Measurements from ENCODE around the gene CACNA1C.
"Not testable (repeated sequence)": the region's sequence is repeated elsewhere in the genome, so short reads cannot be mapped to it uniquely, and the experiment has no call there.

CACNA1C gene

DNA sequence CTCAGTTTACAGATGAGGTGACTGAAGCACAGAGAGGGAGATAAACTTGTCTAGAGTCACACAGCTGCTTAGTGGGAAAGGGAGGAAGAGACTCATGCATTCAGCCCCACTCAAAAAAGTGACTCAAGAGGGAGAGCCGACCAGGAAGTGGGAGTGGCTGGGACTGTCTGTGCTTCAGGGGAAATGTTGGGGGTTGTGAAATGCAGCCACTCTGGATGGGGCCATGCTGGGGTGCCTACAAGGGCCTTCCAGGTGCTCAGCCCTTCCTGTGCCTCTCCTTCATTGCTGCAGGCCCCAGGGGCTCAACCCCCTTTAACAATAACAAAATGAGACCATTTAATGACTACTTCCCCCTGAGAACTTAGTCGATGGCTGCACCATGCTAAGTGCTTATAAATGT lies 41.8 kb downstream of the CACNA1C start:
- Histone ChIP-seq H3K4me1 (ENCODE audit: control insufficient read depth in 2 of 2, insufficient read depth in 2 of 2, low read length in 2 of 2) (no peaks in the 10 kb centered on the region), H3K36me3 (ENCODE audit: control insufficient read depth in 2 of 2, insufficient read depth in 2 of 2, low read length in 2 of 2) (no peaks in the 10 kb centered on the region), H3K4me3 (ENCODE audit: low read length in 2 of 2) (no peak overlapping the region), H3K9ac (ENCODE audit: low read depth in 1 of 2, low read length in 2 of 2) (no peak overlapping the region), H3K27me3 (ENCODE audit: control insufficient read depth in 2 of 2, insufficient read depth in 2 of 2, low read length in 2 of 2) (no peaks in the 10 kb centered on the region), H3K9me3 (ENCODE audit: control insufficient read depth in 2 of 2, low read length in 2 of 2) (no peaks in the 10 kb centered on the region), H3K27ac (ENCODE audit: low read depth in 2 of 2, low read length in 2 of 2) (no peak overlapping the region)

DNA sequence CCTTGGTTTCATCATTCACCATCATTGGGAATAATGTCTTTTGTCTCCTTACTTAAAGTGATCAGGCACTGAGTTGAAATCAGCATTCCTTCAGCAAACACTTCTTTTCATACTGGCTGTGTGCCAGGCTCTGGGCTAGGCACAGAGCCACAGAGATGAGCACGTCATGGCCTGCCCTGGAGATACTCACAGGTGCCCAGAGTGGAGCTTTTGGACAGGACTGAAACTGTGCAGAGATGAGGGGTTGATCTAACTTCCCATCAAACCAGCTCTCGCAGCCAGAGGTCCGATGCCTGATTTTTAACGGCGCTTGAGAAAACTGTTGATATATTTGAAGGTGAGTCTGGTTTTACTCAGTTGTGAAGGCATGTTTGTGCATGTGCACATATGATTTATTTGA lies 43.1 kb downstream of the CACNA1C start:
- Histone ChIP-seq H3K27ac (ENCODE audit: low read depth in 2 of 2, low read length in 2 of 2) (no peak overlapping the region), H3K4me1 (ENCODE audit: control insufficient read depth in 2 of 2, insufficient read depth in 2 of 2, low read length in 2 of 2) (no peaks in the 10 kb centered on the region), H3K4me3 (ENCODE audit: low read length in 2 of 2) (no peak overlapping the region), H3K9ac (ENCODE audit: low read depth in 1 of 2, low read length in 2 of 2) (no peak overlapping the region), H3K9me3 (ENCODE audit: control insufficient read depth in 2 of 2, low read length in 2 of 2) (no peaks in the 10 kb centered on the region), H3K27me3 (ENCODE audit: control insufficient read depth in 2 of 2, insufficient read depth in 2 of 2, low read length in 2 of 2) (no peaks in the 10 kb centered on the region), H3K36me3 (ENCODE audit: control insufficient read depth in 2 of 2, insufficient read depth in 2 of 2, low read length in 2 of 2) (no peaks in the 10 kb centered on the region)

DNA sequence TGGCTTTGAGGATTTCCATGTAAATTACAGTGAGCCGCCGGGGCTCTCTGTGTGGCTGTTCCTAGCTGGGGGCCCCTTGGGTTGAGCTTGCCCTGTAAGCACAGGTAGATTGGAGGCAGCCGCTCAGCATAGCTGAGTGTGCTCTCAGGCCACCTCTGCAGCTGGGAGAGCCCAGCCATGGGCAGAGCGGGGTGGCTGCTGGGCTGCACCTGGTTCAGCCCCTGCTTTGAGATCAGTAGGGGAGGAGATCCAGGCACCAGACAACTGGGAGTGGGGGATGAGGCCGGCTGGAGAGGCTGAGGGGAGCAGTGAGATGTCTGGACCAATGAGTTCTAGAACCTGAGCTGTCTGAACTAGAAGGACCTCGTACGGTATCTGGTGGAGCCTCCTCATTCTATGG lies 44.8 kb downstream of the CACNA1C start:
- no peaks in the 10 kb centered on the region for H3K36me3 ChIP-seq (ENCODE audit: control insufficient read depth in 2 of 2, insufficient read depth in 2 of 2, low read length in 2 of 2)
- H3K9ac ChIP-seq (ENCODE audit: low read depth in 1 of 2, low read length in 2 of 2): no peak overlapping the region
- H3K9me3 ChIP-seq (ENCODE audit: control insufficient read depth in 2 of 2, low read length in 2 of 2): no peaks in the 10 kb centered on the region
- H3K4me1 ChIP-seq (ENCODE audit: control insufficient read depth in 2 of 2, insufficient read depth in 2 of 2, low read length in 2 of 2): no peaks in the 10 kb centered on the region
- no peaks in the 10 kb centered on the region for H3K27me3 ChIP-seq (ENCODE audit: control insufficient read depth in 2 of 2, insufficient read depth in 2 of 2, low read length in 2 of 2)
- no peak overlapping the region for H3K4me3 ChIP-seq (ENCODE audit: low read length in 2 of 2)
- H3K27ac ChIP-seq (ENCODE audit: low read depth in 2 of 2, low read length in 2 of 2): no peak overlapping the region

DNA sequence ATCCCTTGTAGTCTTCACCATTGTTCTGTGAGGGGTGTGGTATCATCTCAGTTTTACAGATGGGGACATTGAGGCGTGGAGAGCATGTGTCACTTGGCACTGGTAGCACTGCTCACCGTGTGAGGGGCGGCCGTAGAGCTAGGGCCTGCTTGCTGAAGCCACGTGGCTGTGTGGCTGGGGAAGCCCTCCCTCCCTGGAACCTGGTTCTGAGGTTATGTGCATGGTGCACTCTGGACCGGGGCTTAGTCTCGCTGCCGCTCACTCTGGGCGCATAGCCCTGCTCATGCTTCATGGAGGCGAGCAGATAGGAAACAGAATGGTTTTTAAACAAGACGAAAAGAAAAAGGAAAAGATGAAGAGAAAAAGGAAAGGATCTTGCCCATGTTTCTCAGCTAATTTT lies 46.1 kb downstream of the CACNA1C start:
- Histone ChIP-seq H3K4me1 (ENCODE audit: control insufficient read depth in 2 of 2, insufficient read depth in 2 of 2, low read length in 2 of 2) (no peaks in the 10 kb centered on the region), H3K27ac (ENCODE audit: low read depth in 2 of 2, low read length in 2 of 2) (no peak overlapping the region), H3K27me3 (ENCODE audit: control insufficient read depth in 2 of 2, insufficient read depth in 2 of 2, low read length in 2 of 2) (no peaks in the 10 kb centered on the region), H3K9ac (ENCODE audit: low read depth in 1 of 2, low read length in 2 of 2) (no peak overlapping the region), H3K36me3 (ENCODE audit: control insufficient read depth in 2 of 2, insufficient read depth in 2 of 2, low read length in 2 of 2) (no peaks in the 10 kb centered on the region), H3K4me3 (ENCODE audit: low read length in 2 of 2) (no peak overlapping the region), H3K9me3 (ENCODE audit: control insufficient read depth in 2 of 2, low read length in 2 of 2) (no peaks in the 10 kb centered on the region)

DNA sequence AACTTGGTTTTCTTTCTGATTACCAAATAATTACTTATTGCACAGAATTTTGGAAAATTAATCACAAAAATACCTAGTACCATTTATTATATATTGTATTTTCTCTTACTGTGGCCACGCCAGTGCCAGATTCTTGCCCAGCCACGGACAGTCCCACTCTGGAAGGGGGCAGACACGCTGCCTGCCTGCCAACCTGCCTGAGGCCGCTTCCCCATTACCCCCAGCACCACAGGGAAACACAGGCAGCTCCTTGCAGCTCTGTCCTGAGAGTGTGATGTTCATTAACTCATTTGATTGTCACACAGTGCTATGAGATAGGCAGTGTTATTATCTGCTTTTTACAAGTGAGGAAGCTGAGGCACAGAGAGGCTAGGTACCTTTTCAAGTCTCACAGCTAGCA lies 46.8 kb downstream of the CACNA1C start:
- H3K4me1 ChIP-seq (ENCODE audit: control insufficient read depth in 2 of 2, insufficient read depth in 2 of 2, low read length in 2 of 2): no peaks in the 10 kb centered on the region
- no peak overlapping the region for H3K9ac ChIP-seq (ENCODE audit: low read depth in 1 of 2, low read length in 2 of 2)
- H3K9me3 ChIP-seq (ENCODE audit: control insufficient read depth in 2 of 2, low read length in 2 of 2): no peaks in the 10 kb centered on the region
- no peaks in the 10 kb centered on the region for H3K36me3 ChIP-seq (ENCODE audit: control insufficient read depth in 2 of 2, insufficient read depth in 2 of 2, low read length in 2 of 2)
- no peak overlapping the region for H3K4me3 ChIP-seq (ENCODE audit: low read length in 2 of 2)
- no peaks in the 10 kb centered on the region for H3K27me3 ChIP-seq (ENCODE audit: control insufficient read depth in 2 of 2, insufficient read depth in 2 of 2, low read length in 2 of 2)
- H3K27ac ChIP-seq (ENCODE audit: low read depth in 2 of 2, low read length in 2 of 2): no peak overlapping the region

DNA sequence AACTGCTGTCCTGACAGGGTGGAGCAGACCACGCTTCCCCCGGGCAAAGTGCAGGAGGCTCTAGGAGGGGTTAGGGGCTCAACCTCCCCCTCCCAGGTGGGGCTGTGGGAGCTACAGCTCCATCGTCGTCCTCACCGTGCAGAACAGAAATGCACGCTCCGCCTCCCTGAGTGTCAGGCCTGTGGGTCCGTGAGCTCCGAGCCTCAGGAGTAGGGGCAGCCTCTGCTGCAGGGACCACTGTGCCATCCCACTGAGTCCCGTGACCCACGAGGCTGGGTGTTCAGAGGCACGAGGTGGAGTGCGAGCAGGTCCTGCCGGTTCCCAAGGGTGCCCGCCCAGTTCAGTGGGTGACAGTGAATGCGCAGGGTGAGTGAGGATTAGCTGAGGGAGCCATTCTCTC lies 48.6 kb downstream of the CACNA1C start:
- Histone ChIP-seq H3K9me3 (ENCODE audit: control insufficient read depth in 2 of 2, low read length in 2 of 2) (no peaks in the 10 kb centered on the region), H3K9ac (ENCODE audit: low read depth in 1 of 2, low read length in 2 of 2) (no peak overlapping the region), H3K36me3 (ENCODE audit: control insufficient read depth in 2 of 2, insufficient read depth in 2 of 2, low read length in 2 of 2) (no peaks in the 10 kb centered on the region), H3K27ac (ENCODE audit: low read depth in 2 of 2, low read length in 2 of 2) (no peak overlapping the region), H3K4me1 (ENCODE audit: control insufficient read depth in 2 of 2, insufficient read depth in 2 of 2, low read length in 2 of 2) (no peaks in the 10 kb centered on the region), H3K4me3 (ENCODE audit: low read length in 2 of 2) (no peak overlapping the region), H3K27me3 (ENCODE audit: control insufficient read depth in 2 of 2, insufficient read depth in 2 of 2, low read length in 2 of 2) (no peaks in the 10 kb centered on the region)

DNA sequence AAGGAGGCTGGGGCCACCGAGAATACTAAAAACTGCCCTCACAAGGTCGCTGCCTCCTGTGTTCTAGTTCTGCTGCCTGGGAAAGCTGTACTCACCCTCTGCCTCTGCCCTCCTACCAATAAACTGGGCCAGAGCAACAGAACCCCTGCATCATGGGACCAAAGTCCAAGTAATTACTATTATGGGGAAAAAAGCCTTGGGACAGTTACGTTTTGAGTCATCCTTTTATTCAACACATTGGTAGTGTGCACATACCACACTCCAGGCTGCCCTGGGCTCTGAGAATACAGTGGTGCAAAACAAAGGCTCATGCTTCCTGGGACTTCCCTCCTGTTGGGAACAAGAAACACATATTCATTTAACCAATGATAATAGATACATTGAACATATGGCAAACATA lies 49.0 kb downstream of the CACNA1C start:
- no peak overlapping the region for H3K4me3 ChIP-seq (ENCODE audit: low read length in 2 of 2)
- no peak overlapping the region for H3K9ac ChIP-seq (ENCODE audit: low read depth in 1 of 2, low read length in 2 of 2)
- no peak overlapping the region for H3K27ac ChIP-seq (ENCODE audit: low read depth in 2 of 2, low read length in 2 of 2)
- no peaks in the 10 kb centered on the region for H3K27me3 ChIP-seq (ENCODE audit: control insufficient read depth in 2 of 2, insufficient read depth in 2 of 2, low read length in 2 of 2)
- no peaks in the 10 kb centered on the region for H3K36me3 ChIP-seq (ENCODE audit: control insufficient read depth in 2 of 2, insufficient read depth in 2 of 2, low read length in 2 of 2)
- no peaks in the 10 kb centered on the region for H3K4me1 ChIP-seq (ENCODE audit: control insufficient read depth in 2 of 2, insufficient read depth in 2 of 2, low read length in 2 of 2)
- H3K9me3 ChIP-seq (ENCODE audit: control insufficient read depth in 2 of 2, low read length in 2 of 2): no peaks in the 10 kb centered on the region

DNA sequence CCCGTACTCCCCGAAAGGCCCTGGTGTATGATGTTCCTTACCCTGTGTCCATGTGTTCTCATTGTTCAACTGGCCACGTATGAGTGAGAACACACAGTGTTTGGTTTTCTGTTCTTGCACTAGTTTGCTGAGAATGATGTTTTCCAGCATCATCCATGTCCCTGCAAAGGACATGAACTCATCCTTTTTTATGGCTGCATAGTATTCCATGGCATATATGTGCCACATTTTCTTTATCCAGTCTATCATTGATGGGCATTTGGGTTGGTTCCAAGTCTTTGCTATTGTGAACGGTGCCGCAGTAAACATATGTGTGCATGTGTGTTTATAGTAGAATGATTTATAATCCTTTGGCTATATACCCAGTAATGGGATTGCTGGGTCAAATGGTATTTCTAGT lies 49.9 kb downstream of the CACNA1C start:
- H3K4me3 ChIP-seq (ENCODE audit: low read length in 2 of 2); H3K27me3 ChIP-seq (ENCODE audit: control insufficient read depth in 2 of 2, insufficient read depth in 2 of 2, low read length in 2 of 2); H3K27ac ChIP-seq (ENCODE audit: low read depth in 2 of 2, low read length in 2 of 2); H3K9ac ChIP-seq (ENCODE audit: low read depth in 1 of 2, low read length in 2 of 2); H3K36me3 ChIP-seq (ENCODE audit: control insufficient read depth in 2 of 2, insufficient read depth in 2 of 2, low read length in 2 of 2); H3K4me1 ChIP-seq (ENCODE audit: control insufficient read depth in 2 of 2, insufficient read depth in 2 of 2, low read length in 2 of 2); H3K9me3 ChIP-seq (ENCODE audit: control insufficient read depth in 2 of 2, low read length in 2 of 2): not testable (repeated sequence)

DNA sequence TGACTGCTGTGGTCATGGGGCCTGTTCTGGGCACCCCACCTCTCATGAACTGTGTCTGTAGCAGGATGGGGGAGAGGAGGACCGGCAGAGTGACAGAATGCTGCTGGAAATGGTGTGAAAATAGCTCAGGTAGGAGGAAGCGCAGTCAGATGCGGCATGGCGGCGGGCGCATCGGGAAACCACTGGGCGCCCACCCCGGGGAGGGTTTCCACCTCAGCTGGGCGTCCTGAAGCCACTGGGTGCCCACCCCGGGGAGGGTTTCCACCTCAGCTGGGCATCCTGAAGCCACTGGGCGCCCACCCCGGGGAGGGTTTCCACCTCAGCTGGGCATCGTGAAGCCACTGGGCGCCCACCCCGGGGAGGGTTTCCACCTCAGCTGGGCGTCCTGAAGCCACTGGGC lies 52.6 kb downstream of the CACNA1C start:
- not testable (repeated sequence) for H3K36me3 ChIP-seq (ENCODE audit: control insufficient read depth in 2 of 2, insufficient read depth in 2 of 2, low read length in 2 of 2); H3K27me3 ChIP-seq (ENCODE audit: control insufficient read depth in 2 of 2, insufficient read depth in 2 of 2, low read length in 2 of 2); H3K27ac ChIP-seq (ENCODE audit: low read depth in 2 of 2, low read length in 2 of 2); H3K9ac ChIP-seq (ENCODE audit: low read depth in 1 of 2, low read length in 2 of 2); H3K4me1 ChIP-seq (ENCODE audit: control insufficient read depth in 2 of 2, insufficient read depth in 2 of 2, low read length in 2 of 2); H3K4me3 ChIP-seq (ENCODE audit: low read length in 2 of 2); H3K9me3 ChIP-seq (ENCODE audit: control insufficient read depth in 2 of 2, low read length in 2 of 2)

DNA sequence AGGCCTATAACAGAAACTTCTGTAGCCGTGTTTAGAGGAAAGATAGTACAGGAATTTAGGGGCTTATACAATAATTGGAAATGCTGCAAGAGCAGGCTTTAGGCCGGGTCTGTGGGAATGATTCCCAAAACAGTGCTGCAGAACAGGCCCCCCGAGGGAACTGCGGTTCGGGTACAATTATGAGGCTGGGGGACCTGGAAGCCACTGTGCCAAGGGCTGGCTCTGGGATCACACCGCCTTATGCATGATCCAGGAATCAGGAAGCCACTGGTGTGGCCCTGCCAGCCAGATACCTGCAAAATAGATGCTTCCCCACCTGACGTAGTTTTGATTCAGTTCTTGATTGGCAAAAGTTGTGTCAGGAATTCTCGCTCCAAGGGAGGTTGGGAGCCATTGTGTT lies 55.4 kb downstream of the CACNA1C start:
- Histone ChIP-seq H3K27ac (ENCODE audit: low read depth in 2 of 2, low read length in 2 of 2) (no peak overlapping the region), H3K9ac (ENCODE audit: low read depth in 1 of 2, low read length in 2 of 2) (no peak overlapping the region), H3K36me3 (ENCODE audit: control insufficient read depth in 2 of 2, insufficient read depth in 2 of 2, low read length in 2 of 2) (no peaks in the 10 kb centered on the region), H3K27me3 (ENCODE audit: control insufficient read depth in 2 of 2, insufficient read depth in 2 of 2, low read length in 2 of 2) (no peaks in the 10 kb centered on the region), H3K9me3 (ENCODE audit: control insufficient read depth in 2 of 2, low read length in 2 of 2) (no peaks in the 10 kb centered on the region), H3K4me1 (ENCODE audit: control insufficient read depth in 2 of 2, insufficient read depth in 2 of 2, low read length in 2 of 2) (peaks cover 0 to 9% of the 10 kb centered on the region in 2 donors), H3K4me3 (ENCODE audit: low read length in 2 of 2) (no peak overlapping the region)

DNA sequence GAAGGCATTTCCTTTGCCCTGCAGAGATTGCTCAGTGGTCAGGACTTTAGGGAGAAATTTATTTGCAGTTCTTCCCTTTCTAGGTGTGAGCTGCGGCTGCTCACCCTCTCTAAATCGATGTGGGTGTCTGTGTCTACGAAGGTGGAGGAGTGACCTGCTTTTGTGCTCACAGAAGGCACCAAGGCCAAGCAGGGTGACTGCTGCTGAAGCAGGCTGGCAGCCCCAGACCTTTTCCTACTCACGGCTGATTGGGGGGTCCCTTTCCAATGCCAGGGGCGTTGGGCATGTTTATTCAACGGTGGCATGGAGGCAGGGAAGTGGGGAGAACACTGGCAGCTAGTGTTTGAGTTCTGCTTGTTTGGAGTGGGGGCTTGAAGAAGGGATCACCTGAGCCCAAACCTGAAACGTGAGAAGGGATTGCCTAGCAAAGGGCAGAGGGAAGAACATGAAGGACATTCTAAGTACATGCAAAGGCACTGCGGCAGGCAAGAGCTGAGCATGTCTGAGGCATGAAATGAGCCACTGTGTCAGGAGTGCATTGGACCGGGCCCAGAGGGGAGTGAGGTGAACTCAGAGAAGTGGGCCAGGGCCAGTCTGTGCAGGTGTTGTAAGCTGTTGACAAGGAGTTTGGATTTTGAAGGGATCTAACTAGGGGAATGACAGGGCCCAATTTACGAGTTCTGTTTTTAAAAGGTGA lies 56.3 kb downstream of the CACNA1C start:
- H3K4me1 ChIP-seq (ENCODE audit: control insufficient read depth in 2 of 2, insufficient read depth in 2 of 2, low read length in 2 of 2): peaks cover 0 to 9% of the 10 kb centered on the region in 2 donors

More for the DNA sequence above, 56.3 kb downstream of the CACNA1C start:
- Histone ChIP-seq H3K27me3 (ENCODE audit: control insufficient read depth in 2 of 2, insufficient read depth in 2 of 2, low read length in 2 of 2) (no peaks in the 10 kb centered on the region), H3K9ac (ENCODE audit: low read depth in 1 of 2, low read length in 2 of 2) (no peak overlapping the region), H3K9me3 (ENCODE audit: control insufficient read depth in 2 of 2, low read length in 2 of 2) (no peaks in the 10 kb centered on the region), H3K36me3 (ENCODE audit: control insufficient read depth in 2 of 2, insufficient read depth in 2 of 2, low read length in 2 of 2) (no peaks in the 10 kb centered on the region), H3K27ac (ENCODE audit: low read depth in 2 of 2, low read length in 2 of 2) (no peak overlapping the region), H3K4me3 (ENCODE audit: low read length in 2 of 2) (no peak overlapping the region)
